Inflammatory macrophage treated with lipopolysaccharide for 4 hours (primary cell): ENCODE data around the gene NPC2.

Experiments
- DNase-seq: peaks from one replicate; pipeline ENCODE4 v3.0.0-alpha.2; 2020

NPC2 gene

DNA sequence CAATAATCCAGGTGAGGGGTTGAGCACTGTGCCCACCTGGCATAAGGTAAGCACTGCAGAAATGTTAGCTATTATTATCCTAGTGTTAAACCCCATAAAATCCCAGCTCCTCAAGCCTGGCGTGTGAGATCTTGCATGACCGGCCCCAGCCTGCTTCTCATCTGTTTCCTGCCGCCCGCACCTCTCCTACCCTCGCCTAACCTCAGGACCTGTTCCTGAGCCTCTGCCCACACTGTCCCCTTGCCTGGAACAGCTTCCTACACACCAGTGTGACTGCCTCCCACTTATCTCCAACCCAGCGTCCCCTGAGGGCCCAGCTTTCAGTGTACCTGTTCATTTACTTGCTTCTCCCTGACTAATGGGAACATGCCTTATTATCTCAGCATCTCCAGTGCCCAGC lies 25.1 kb upstream of the NPC2 start:
- no peak for DNase-seq

DNA sequence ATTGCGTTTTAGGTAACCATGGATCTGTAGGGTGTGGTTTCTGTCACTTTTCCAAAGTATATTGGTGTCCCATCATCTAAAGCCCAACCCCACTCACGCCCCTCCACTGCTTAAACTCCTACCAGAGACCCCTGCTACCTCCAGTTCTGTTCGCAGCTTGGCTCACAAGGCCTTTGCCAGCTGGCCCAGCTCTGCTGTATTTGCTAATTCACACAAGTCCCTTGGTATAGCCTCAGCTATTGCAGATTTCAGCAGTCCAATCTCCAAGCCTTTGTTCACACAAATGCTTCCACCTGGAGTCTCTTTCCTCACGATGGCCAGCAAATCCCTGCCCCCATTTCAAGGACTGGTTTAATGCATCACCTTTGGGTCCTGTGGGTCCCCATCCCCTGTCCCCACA lies 24.6 kb upstream of the NPC2 start:
- DNase-seq: no peak

DNA sequence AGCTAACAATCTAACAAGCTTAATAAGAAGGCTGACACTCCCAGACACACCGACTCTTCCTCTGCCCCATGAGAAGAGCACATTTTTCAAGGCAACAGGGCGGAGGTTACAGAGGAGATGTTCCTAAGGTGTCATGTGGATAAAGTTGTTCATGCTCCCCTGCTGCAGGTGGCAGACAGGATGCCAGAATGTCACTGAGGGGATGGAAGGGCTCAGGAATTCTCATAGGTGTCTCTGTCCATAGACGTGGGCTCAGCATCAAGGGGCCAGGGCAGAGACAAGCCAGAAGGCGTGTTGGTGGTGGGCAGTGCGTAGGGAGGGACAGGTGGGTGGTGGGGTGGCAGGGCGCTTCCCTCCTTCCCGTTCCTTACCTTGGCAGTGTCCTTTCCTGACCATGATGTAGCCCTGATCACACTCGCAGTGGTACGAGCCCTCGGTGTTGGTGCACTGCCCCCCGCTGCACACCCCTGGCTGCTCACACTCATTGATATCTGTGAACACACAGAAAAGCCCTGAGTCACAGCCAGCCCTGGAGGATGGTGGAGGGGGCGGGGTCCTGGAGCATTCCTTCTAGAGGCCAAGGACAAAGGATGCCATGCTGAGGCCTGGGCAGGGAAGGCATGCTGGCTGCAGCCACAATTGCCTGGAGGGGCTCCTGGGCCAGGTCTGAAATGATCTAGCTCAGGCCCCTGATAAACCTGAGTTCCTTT lies 23.5 kb upstream of the NPC2 start:
- DNase-seq: no peak

DNA sequence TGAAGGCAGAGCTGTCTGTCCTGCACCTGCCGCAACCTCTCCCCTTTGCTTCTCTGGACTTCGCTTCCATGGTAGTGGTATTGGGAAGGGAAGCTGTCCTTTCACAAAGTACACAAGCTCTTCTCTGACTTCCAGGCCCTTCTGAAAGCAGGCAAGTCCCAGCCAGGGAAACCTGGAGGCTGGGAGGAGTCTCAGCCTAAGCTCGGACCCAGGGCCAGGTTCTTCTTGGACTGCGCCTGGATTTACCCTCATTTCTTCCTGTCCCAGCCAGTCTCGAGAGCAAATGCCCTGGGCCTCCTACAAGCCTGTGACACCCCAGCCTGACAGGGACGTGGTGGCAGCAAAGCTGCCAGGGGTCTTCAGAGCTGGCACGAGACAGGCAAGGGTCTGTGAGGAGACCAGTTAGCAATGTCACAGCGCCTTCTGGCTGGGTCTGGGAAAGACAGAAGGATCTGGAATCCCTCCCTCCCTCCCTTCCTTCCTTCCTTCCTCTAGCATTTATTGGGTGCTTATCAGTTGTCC lies 22.8 kb upstream of the NPC2 start:
- no peak for DNase-seq

DNA sequence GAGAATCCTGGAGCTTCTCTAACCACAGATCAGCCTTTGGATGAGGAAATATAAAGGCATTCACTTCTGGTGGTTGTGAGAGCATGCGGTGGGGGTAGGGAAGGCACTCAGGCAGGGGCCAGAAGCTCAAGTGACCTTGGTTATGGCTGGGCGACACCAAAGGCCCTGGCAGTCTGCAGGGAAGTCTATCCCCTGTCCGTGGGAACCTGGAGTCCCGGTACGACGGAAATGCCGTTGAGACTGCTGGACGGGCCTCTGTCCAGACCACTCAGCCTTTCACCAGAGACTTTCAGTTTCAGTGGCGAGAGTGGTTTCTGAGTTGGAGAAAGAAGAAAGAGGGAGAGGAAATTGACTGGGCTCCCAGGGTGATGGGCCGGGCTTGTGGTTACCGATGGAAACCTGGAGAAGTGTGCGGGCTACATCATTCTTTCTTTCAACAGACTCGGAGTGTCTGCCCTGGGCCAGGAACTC lies 21.4 kb upstream of the NPC2 start:
- DNase-seq: peak; percentile 84

DNA sequence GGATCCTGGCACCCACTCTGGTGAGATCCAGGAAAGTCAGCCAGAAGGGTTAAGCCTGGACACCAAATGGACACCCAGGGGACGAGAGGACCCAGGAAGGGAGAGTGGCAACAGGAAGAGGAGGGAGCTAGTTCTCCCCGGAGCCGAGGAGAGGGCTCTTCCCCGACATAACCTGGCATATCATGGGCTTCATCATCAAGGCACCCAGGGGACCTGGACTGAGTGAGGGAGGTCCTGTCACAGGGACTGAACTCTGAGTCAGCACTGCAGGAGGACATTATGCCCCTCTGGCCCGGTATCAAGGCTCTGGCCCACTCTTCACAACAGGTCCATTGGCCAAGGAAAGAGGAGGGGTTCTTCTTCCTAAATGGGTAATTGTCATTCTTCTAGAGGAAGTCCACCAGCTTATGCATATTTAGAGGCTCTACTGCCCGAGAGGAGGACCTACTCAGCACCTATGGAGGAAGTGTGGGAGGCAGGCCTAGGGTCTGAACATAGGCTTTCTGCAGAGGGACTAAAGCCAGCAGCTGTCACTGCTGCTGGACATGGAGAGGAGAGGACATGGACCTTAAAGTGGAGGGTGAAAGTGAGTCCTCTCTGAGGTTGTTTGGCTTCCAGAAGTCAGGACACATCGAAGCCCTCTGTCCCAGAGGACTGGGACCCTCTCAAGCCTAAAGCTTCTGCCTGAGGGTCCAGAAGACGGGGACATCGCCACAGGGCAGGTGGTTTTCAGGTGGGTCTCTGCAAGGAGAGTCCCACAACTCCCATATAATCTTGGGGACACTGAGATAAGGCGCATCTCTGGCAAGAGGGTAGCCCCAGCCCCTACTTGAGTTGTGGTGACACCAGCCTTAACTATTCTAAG lies 19.1 kb upstream of the NPC2 start:
- no peak for DNase-seq

DNA sequence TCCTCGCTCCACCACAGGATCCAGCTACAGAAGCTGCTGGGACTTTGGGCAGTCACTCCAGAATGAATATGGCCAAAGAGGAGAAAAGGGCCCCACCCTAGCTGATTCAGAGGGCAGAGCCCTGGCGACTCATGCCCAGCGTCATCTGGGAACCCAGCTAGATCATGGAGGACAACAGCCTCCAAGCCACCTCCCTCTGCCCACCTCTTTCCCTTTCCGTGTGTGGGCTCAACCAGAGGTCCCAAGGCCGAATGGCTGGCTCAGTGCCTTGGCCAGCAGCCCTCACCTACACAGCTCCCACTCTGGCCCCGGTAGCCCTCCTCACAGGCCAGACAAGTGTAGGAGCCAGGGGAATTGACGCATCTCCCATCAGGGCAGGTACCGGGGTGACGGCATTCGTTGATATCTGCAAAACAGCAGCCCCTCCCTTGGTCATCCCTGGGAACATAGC lies 17.9 kb upstream of the NPC2 start:
- DNase-seq: peak; percentile 77

DNA sequence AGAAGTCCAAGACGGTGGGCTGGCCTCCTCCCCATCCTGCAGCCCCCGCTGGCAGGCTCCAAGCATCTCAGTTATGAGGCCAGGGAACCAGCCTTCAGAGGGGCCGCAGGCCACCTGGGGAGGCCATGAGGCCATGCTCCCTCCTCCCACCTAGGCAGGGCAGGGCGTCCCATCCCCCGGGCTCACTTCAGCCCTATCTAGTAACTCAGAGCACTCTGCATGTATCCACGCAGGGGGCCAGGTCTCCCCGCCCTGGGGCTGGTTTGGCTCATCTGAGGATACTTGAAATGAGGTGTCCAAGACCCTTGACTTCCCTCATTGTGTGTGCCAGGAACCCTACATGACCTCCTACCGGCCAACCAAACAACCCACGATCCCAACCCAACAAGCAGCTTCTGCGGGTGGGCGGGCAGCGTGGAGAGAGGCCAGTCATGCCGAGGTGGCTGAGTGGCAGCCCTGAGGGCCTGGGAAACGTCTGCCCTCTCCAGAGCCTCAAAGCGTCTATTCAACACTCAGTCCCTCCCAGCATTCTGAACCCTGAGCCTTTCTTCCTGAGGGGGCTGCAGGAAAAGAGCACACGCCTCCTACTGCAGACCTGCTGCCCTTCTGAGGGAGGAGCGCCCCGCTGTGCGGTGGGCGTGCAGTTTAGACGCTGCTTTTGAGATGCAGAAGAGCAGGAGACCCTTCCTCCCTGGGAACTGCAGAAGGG lies 17.3 kb upstream of the NPC2 start:
- no peak for DNase-seq

DNA sequence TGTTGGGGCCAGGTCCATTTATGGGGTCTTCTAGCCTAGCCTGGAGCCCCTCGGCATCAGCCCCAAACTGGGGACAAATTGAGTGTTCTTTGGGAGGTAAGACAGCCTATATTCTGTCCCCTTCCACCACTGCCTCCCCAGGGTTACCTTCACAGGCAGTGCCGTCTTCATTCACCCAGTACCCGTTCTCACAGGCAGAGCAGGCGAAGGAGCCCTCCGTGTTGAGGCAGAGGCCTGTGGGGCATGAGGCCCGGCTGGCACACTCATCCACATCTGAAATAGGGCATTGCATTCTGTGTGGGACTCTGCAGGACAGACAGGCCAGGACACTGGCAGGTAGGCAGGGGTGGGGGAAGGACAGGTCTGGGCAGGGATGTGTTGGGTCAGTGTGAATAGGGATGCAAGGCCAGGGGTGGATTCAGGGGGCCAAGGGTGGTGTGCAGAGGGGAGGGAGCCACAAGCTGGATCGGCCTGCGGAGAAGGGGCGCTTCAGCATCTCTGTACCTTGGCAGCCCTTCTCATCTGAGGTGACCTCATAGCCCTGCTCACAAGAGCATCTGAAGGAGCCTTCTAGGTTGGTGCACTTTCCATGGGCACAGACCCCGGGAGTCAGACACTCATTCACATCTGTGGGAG lies 16.6 kb upstream of the NPC2 start:
- DNase-seq: no peak

DNA sequence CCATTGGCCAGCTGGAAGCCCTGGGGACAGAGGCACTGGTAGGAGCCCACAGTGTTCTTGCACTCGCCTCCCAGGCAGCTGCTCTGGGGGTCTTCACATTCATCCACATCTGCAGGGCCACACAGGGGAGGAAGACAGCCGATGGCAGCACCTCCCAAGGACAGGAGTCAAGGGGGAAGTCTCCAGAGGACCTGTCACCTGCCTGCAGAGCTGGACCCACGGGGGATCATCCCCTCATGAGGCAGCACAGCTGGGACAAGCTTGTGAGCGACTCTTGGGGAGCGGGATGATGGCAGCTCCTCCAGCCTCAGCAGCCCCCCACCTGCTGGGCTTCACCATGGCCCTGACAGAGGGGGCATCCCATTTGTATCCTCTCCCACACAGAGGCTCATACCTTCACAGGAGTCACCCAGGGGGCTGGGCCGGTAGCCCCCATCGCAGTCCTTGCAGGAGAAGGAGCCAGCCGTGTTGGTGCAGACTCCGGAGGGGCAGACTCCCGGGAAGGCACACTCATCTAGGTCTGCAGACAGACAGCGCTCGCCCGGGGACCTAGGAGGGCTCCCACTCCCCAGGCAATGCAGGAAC lies 15.8 kb upstream of the NPC2 start:
- no peak for DNase-seq

DNA sequence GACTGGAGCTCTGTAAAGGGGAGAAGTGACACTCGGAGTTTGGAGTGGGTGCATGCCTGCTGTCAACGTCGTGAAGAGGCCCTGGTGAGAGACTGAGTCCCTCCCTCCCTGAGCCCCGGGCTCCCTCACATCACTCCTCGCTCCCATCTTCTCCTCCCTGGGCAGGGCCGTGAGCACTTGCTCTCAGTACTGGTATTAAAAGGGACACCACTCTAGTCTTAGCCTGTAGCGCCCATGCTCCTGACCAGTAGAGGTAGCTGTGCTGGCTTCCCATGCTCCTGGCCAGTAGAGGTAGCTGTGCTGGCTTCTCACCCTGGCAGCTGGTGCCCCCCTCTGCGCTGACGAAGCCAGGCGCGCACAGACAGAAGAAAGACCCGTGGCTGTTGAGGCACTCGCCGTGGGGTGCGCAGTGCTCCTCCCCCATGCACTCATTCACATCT lies 15.2 kb upstream of the NPC2 start:
- no peak for DNase-seq

DNA sequence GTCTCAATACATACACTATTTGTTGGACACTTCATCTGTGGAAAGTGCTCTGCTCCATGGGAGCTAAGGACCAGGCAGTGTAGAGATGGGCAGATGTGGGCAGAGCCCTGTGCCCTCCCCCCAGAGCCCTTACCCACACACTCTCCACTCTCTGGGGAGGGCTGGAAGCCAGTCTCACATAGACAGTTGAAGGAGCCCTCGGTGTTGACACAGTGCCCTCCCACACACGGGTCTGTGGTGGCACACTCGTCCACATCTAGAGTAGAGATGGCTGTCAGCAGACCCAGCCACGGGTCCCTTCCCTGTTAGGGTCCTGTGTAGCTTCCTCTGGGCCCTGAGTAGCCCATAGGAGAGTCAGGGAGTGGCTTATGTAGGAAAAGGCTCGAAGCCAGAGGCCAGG lies 14.7 kb upstream of the NPC2 start:
- DNase-seq: no peak

DNA sequence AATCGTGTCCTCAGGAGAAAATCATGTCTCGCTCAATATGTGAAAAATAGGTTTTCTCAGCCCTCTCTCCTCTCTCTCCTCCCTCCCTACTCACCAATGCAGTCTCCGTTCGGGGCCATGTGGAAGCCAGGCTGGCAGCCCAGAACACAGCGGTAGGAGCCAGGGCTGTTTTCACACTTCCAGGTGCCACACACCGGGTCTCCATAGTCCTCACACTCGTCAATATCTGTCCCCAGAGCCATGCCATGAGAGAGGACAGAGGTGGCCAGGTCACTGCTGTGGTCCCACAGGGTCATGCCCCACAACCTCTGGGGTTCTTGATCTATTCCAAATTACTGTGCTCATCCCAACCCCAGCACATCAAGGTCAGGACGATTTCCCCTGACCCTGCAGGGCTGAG lies 14.0 kb upstream of the NPC2 start:
- DNase-seq: no peak

DNA sequence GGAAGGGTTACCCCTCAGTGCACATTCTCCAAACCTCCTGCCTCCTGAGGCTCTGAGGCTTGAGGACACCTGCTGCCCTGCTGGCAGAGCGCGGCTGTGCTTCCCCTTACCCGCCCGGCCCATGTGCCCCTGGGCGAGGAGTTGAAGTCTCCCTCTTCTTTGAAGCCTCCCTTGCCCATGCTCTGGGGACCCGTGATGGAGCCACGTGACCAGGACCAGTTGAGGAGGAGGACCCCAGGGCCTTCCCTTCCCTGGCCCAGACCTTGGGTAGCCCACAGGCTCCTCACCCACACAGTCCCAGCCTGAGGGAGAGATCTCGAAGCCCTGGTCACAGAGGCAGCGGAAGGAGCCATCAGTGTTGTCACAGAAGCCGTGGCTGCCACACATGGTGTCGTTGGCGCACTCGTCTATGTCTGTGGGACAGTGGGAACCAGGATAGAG lies 13.3 kb upstream of the NPC2 start:
- no peak for DNase-seq

DNA sequence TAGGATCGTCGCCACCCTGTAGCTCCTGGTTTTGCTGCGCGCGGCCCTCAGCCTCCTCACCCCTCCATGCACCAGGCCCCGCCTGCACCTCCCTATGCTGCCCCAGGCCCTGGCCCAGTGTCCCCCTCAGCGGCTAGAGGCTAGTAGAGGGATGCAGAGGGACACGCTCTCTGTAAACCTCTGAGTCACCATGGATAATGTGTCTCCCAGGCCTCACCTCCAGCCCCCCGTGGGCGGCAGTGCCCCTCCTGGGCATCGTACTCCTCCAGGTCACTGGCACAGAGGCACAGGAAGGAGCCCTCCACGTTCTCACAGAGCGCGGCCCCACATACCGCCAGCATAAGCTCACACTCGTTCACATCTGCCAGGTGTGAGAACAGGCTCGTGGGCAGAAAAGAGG lies 12.7 kb upstream of the NPC2 start:
- DNase-seq: no peak

DNA sequence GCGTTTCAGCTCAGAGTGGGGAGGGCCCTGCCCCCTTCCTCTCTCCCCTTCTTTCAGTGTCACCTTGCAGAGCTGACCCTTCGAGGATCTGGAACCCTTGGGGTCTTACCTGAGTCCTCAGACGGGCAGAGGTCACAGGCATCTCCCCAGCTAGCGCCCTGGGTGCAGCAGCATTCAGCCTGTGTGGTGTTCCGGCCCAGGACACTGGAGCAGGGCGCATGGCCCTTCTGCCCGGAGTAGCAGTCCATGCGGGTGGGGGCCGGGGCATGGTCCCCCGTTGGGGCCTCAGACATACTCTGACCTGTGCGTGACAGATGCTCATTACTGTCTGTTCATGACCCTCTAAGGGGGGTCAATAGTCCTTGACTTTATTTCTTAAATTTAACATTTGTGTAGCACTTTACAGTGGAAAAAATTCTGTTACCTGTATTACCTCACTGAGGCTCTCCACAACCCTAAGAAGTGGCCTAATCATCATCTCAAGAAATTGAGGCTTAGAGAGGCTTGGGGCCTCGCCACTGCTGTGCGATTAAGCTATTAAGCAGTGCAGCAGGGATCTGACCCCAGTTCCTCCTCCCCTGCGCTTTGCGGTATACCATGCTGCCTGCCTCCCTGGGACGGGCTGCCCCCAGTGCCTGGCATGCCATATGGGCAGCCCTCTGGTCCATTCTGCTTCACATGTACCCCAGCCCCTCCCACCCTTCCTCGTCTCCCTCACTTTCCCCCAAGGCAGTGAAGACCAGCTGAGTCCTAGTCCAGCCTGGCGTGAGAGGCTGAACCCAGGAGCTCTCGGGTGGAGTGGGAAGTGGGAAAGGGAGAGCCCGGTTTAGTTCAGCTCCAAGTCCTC lies 12.0 kb upstream of the NPC2 start:
- DNase-seq: no peak

DNA sequence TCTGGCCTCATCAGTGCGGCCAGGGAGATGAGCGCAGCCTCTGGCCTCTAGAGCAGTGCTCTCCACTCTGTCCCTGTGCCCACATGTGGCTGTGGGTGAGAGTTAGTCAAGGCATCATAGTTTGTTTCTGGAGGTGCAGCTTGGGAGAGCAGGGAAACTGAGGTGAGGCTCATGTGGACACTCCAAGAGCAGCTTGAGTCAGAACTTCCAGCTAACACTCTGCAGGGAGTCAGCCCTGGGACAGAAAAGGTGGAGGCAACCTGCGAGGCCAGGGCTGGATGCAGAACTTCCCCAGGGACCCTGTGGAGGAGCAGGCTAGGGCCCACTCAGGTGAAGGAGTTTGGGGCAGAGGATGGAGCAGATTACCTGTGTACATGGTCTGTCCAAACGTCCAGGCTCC lies 11.3 kb upstream of the NPC2 start:
- no peak for DNase-seq

DNA sequence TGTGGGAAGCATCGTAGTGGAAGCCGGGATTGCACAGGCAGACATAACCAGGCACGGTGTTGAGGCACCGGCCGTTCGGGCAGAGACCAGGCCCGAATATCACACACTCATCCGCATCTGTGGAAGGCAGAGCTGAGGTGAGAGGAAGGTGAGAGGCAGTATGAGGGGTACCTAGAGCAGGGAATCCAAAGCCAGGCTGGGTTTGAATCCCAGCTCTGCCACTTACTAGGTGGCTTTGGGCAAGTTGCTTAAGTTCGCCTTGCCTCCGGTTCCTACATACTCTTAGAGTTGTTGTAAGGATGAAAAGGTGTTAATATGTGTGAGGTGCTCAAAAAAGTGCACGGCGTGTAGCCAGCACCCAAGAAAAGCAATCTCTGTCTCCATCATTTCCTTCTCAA lies 10.8 kb upstream of the NPC2 start:
- no peak for DNase-seq

DNA sequence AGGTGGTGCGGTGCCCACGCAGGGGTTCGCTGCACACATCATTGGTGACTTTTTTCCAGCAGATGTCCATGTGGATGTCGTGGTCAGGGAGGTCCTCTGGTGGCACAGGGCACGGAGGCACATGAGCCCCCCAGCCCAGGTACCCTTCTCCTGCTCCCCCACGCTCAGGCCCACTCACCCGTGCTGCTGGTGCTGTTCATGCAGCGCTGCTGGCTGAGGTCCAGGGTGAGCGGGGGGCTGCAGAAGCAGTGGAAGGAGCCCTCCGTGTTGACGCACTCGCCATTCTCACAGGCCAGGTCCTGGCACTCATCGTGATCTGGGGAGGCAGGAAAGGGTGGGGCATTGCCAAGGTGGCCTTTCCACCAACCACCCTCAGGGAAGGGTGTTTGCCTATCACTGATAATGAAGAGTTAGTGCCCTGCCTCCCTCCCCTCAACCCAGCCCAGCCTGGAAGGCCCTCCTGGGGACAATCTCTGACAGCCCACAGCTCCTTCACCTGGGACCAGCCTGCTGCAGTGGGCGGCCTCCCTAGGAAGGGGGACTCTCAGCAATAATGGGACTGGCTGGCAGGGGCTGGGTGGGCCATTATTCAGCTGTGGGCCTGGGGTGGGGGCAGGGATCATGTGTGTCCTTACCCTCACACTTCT lies 10.3 kb upstream of the NPC2 start:
- DNase-seq: no peak

DNA sequence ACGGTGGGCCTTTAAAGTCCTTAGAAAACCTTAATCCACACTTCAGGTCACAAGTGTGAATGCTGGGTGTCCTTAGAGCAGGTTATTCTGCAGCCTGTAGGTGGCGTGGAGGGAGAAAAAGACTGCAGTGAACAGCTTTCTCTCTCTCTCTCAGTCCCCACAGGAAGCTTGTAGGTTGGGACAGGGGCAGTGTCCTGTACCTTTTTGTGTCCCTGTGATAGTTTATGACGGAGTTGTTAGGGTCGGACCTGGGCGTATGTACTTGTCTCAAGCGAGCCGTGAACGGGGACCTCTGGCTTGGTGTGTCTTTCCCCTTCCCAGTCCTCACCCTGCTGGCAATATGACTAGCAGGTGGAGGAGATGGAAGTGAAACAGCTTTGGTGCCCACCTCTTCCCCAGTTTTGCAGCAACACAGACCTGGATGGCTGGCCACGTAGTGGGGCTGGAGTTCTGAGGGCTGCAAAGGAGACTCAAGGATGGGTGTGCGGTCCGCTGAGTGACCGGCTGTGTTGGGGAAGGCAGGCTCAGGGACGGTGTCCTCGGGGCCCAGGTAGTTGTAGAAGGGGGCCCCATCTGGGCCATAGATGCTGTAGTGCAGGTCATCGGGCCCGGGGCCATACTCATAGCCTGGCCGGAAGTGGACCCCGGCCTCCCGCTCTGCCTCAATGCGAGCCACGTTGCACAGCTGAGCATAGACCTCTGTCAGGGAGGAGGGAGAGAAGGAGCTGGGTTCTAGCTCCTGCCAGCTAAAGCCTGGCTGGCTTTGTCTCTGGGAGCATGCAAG lies 9.3 kb upstream of the NPC2 start:
- DNase-seq: peak; percentile 42
